Smooth muscle cell (in vitro differentiated cells): ENCODE data around the gene CHMP2A. TPM values are rescaled to one million over a fixed set of nuclear protein-coding genes. Genes with fewer than 3 reads are reported as not detected.
A peak's percentile ranks its signal among the peaks of the same experiment; 100 is the strongest.

Source experiments
- DNase-seq: peaks from one replicate; lab custom pipeline; 2025; ENCODE audit not compliant: unreplicated experiment; lab: John Stamatoyannopoulos, UW
- H2AFZ ChIP-seq: fragments of 200-600 bp; sonication (generic); 2 replicates; pipeline ENCODE4 v1.6.0; 2016; ENCODE audit warnings: antibody characterized with exemption, low read depth, mild to moderate bottlenecking
- H3F3A ChIP-seq: fragments of 200-600 bp; sonication (generic); 2 replicates; pipeline ENCODE4 v1.6.0; 2017; ENCODE audit warnings: antibody characterized with exemption, low read depth
- H3K27ac ChIP-seq: fragments of 200-600 bp; sonication (generic); 2 replicates; pipeline ENCODE4 v1.5.1; 2016; ENCODE audit warnings: low read depth, mild to moderate bottlenecking
- H3K27me3 ChIP-seq: fragments of 200-600 bp; sonication (generic); 2 replicates; pipeline ENCODE4 v1.6.1; 2016; ENCODE audit warnings: low read depth, mild to moderate bottlenecking
- H3K36me3 ChIP-seq: fragments of 200-600 bp; sonication (generic); 2 replicates; pipeline ENCODE4 v1.5.1; 2016; ENCODE audit warnings: low read depth
- H3K4me1 ChIP-seq: fragments of 200-600 bp; sonication (generic); 2 replicates; pipeline ENCODE4 v1.5.1; 2016; ENCODE audit warnings: low read depth
- H3K4me2 ChIP-seq: fragments of 200-600 bp; sonication (generic); 2 replicates; pipeline ENCODE4 v1.6.0; 2016; ENCODE audit warnings: mild to moderate bottlenecking
- H3K4me3 ChIP-seq: fragments of 200-600 bp; sonication (generic); 2 replicates; pipeline ENCODE4 v1.5.1; 2016; ENCODE audit warnings: mild to moderate bottlenecking
- H3K79me2 ChIP-seq: fragments of 200-600 bp; sonication (generic); 2 replicates; pipeline ENCODE4 v1.6.0; 2016; ENCODE audit warnings: low read depth, mild to moderate bottlenecking
- H3K9ac ChIP-seq: fragments of 200-600 bp; sonication (generic); 2 replicates; pipeline ENCODE4 v1.6.0; 2016; ENCODE audit warnings: low read depth
- H3K9me3 ChIP-seq: fragments of 200-600 bp; sonication (generic); replicated peaks from 2 replicates; pipeline ENCODE4 v1.5.1; 2016; ENCODE audit warnings: low read depth
- H4K20me1 ChIP-seq: fragments of 200-600 bp; sonication (generic); 2 replicates; pipeline ENCODE4 v1.6.0; 2016; ENCODE audit warnings: low read depth
- CTCF ChIP-seq: fragments of 200-600 bp; sonication (generic); IDR thresholded peaks from 2 replicates; pipeline ENCODE4 v1.5.1; 2017; ENCODE audit warnings: borderline replicate concordance, mild to moderate bottlenecking, antibody characterized with exemption; ENCODE audit not compliant: insufficient read depth, poor library complexity, severe bottlenecking
- WGBS: methylation state at CpG from one replicate; pipeline ENCODE4 v1.1.7; 2016; ENCODE audit warnings: low lambda C conversion rate; 5-methylcytosine and 5-hydroxymethylcytosine counted together
- polyA plus RNA-seq: library from polyadenylated mRNA; unstranded; fragments of >200 nt; fragmentation: Nextera tagmentation; extraction: Ambion mirVana; gene quantifications from 2 replicates; pipeline ENCODE4 v1.2.1, GENCODE V29; 2016
- total RNA-seq: library from RNA; depleted of rRNA; stranded (reverse); fragments of >200 nt; gene quantifications from 2 replicates; pipeline ENCODE4 v1.2.3, GENCODE V29; 2014

The CHMP2A gene
- total and polyA plus RNA-seq, 2 experiments from 2014 or later = 153 to 213 TPM

GRCh38 chr19:58513213-58513693 lies 41.7 kb downstream of the CHMP2A start:
- 97% methylated on average over 10 of the region's 10 CpGs for WGBS
- peaks cover 40% of the 10 kb centered on the region for H3K79me2 ChIP-seq
- H3K36me3 ChIP-seq = no peaks in the 10 kb centered on the region
- no peak for DNase-seq
- H3K9ac ChIP-seq = no peak overlapping the region
- H3K27me3 ChIP-seq = no peaks in the 10 kb centered on the region
- H3F3A ChIP-seq = no peaks in the 10 kb centered on the region
- TF ChIP-seq CTCF = no peak
- peaks cover 4% of the 10 kb centered on the region for H3K4me1 ChIP-seq
- H3K27ac ChIP-seq = peak overlapping the region; percentile 28
- no peaks in the 10 kb centered on the region for H3K9me3 ChIP-seq
- peaks cover 3% of the 10 kb centered on the region for H4K20me1 ChIP-seq
- no peak overlapping the region for H2AFZ ChIP-seq
- no peak overlapping the region for H3K4me3 ChIP-seq
- peak overlapping the region; percentile 87 for H3K4me2 ChIP-seq

- no peak within 1 kb of the TSS for H3K4me2 ChIP-seq
- H3F3A ChIP-seq = no peaks in the 10 kb centered on the region
- H3K9ac ChIP-seq = no peak within 1 kb of the TSS
- no peak for TF ChIP-seq CTCF
- no peaks in the 10 kb centered on the region for H3K4me1 ChIP-seq
- 96% methylated on average over 22 of the region's 25 CpGs for WGBS
- no peak within 1 kb of the TSS for H3K27ac ChIP-seq
- no peaks in the 10 kb centered on the region for H3K27me3 ChIP-seq
- H3K36me3 ChIP-seq = no peaks in the 10 kb centered on the region
- no peaks in the 10 kb centered on the region for H4K20me1 ChIP-seq
- no peaks in the 10 kb centered on the region for H3K9me3 ChIP-seq
- H3K79me2 ChIP-seq = peaks cover 23% of the 10 kb centered on the region
- DNase-seq = no peak
- H3K4me3 ChIP-seq = no peak within 1 kb of the TSS
- H2AFZ ChIP-seq = no peak within 1 kb of the TSS
Measured at GRCh38 chr19:58511353-58512208, 43.3 kb downstream of the CHMP2A start, which contains the start of gene SLC27A5. Gene SLC27A5, minus strand, starts transcription at chr19:58511992. Its CDS starts 37 bp downstream, at chr19:58511955.

- Histone ChIP-seq H3K4me3 (no peak overlapping the region), H3F3A (no peaks in the 10 kb centered on the region), H3K27me3 (no peaks in the 10 kb centered on the region), H3K9me3 (no peaks in the 10 kb centered on the region), H3K27ac (no peak overlapping the region), H4K20me1 (no peaks in the 10 kb centered on the region), H3K36me3 (no peaks in the 10 kb centered on the region), H3K4me1 (no peaks in the 10 kb centered on the region), H2AFZ (no peak overlapping the region), H3K9ac (no peak overlapping the region), H3K4me2 (no peak overlapping the region), H3K79me2 (peaks cover 10% of the 10 kb centered on the region)
- TF ChIP-seq CTCF = no peak
- no peak for DNase-seq
- WGBS = 90% methylated on average over 8 of the region's 8 CpGs
Measured at GRCh38 chr19:58510084-58510862, 44.6 kb downstream of the CHMP2A start.
